SU-DHL-6 (cell line): ENCODE data around the gene AGPAT4.

Experiments used
- H2AFZ ChIP-seq: fragments of 200-600 bp; sonication (generic); 2 replicates; pipeline ENCODE4 v1.6.1; 2014; ENCODE audit warnings: low read depth, mild to moderate bottlenecking, moderate library complexity, mixed read lengths, antibody characterized with exemption, low read length; ENCODE audit not compliant: severe bottlenecking
- H3F3A ChIP-seq: fragments of 200-600 bp; shearing (Covaris generic); 2 replicates; pipeline ENCODE4 v1.6.0; 2016; ENCODE audit warnings: antibody characterized with exemption, mild to moderate bottlenecking; ENCODE audit not compliant: insufficient read depth
- H3K27ac ChIP-seq: fragments of 200-600 bp; sonication (generic); 2 replicates; pipeline ENCODE4 v1.5.1; 2016; ENCODE audit warnings: low read depth, mild to moderate bottlenecking, low read length, moderate library complexity, mixed read lengths
- H3K27me3 ChIP-seq: fragments of 200-600 bp; sonication (generic), shearing (Covaris generic); 2 replicates; pipeline ENCODE4 v1.6.0; 2014; ENCODE audit warnings: mild to moderate bottlenecking, low read length
- H3K36me3 ChIP-seq: fragments of 200-600 bp; sonication (generic); 2 replicates; pipeline ENCODE4 v1.6.1; 2014; ENCODE audit warnings: mild to moderate bottlenecking, low read length, mixed read lengths
- H3K4me2 ChIP-seq: fragments of 300-600, 200-600 bp; shearing (Covaris generic), sonication (generic); 2 replicates; pipeline ENCODE4 v1.6.0; 2014; ENCODE audit warnings: low read length, low read depth, mild to moderate bottlenecking; ENCODE audit not compliant: poor library complexity, severe bottlenecking
- H3K4me3 ChIP-seq: fragments of 200-600 bp; sonication (generic); 2 replicates; pipeline ENCODE4 v1.5.1; 2014; ENCODE audit warnings: antibody characterized with exemption, low read length, mild to moderate bottlenecking, mixed read lengths; ENCODE audit not compliant: insufficient read depth, poor library complexity, severe bottlenecking
- H3K79me2 ChIP-seq: fragments of 200-600 bp; sonication (generic); 2 replicates; pipeline ENCODE4 v1.6.1; 2014; ENCODE audit warnings: mild to moderate bottlenecking, low read length, moderate library complexity; ENCODE audit not compliant: insufficient read depth
- H3K9ac ChIP-seq: fragments of 200-600 bp; sonication (generic); 2 replicates; pipeline ENCODE4 v1.7.0; 2014; ENCODE audit warnings: mild to moderate bottlenecking, low read length
- H3K9me2 ChIP-seq: fragments of 200-600 bp; sonication (generic); replicated peaks from 2 replicates; pipeline ENCODE4 v1.6.1; 2014; ENCODE audit warnings: low read length; ENCODE audit not compliant: insufficient read depth
- H3K9me3 ChIP-seq: fragments of 200-600 bp; sonication (generic); 2 replicates; pipeline ENCODE4 v1.6.1; 2014; ENCODE audit warnings: low read length, mixed read lengths; ENCODE audit not compliant: insufficient read depth
- H4K20me1 ChIP-seq: fragments of 200-600 bp; sonication (generic); 2 replicates; pipeline ENCODE4 v1.6.1; 2014; ENCODE audit warnings: low read depth, mild to moderate bottlenecking, antibody characterized with exemption, low read length, moderate library complexity, mixed read lengths
- CTCF ChIP-seq: fragments of 200-600 bp; sonication (generic); IDR thresholded peaks from one replicate; pipeline ENCODE4 v1.5.1; 2017; ENCODE audit warnings: antibody characterized with exemption, mild to moderate bottlenecking, low read length, moderate library complexity; ENCODE audit not compliant: insufficient read depth, poor library complexity, severe bottlenecking
- EZH2phosphoT487 ChIP-seq: fragments of 200-600 bp; sonication (generic), shearing (Covaris generic); conservative IDR thresholded peaks from 2 replicates; pipeline ENCODE4 v1.6.1; 2018; ENCODE audit warnings: mild to moderate bottlenecking, antibody characterized with exemption, low read length, moderate library complexity, mixed read lengths

AGPAT4 gene

GRCh38 chr6:161141173-161141572 is 132.7 kb downstream of the AGPAT4 start:
- Histone ChIP-seq H3K4me3 (no peak overlapping the region), H3K4me2 (no peak overlapping the region), H3K9me3 (no peaks in the 10 kb centered on the region), H3K79me2 (no peaks in the 10 kb centered on the region), H2AFZ (no peak overlapping the region), H3K9ac (no peak overlapping the region), H3K36me3 (no peaks in the 10 kb centered on the region), H3F3A (no peaks in the 10 kb centered on the region), H4K20me1 (no peaks in the 10 kb centered on the region), H3K9me2 (no peaks in the 10 kb centered on the region), H3K27ac (no peak overlapping the region), H3K27me3 (no peaks in the 10 kb centered on the region)
- TF ChIP-seq CTCF = no peak
- TF ChIP-seq EZH2phosphoT487 = no peak

- no peak for TF ChIP-seq EZH2phosphoT487
- TF ChIP-seq CTCF = no peak
- Histone ChIP-seq H3K36me3 (no peaks in the 10 kb centered on the region), H2AFZ (no peak overlapping the region), H3K9me3 (no peaks in the 10 kb centered on the region), H3F3A (no peaks in the 10 kb centered on the region), H3K27me3 (no peaks in the 10 kb centered on the region), H3K79me2 (no peaks in the 10 kb centered on the region), H3K9ac (no peak overlapping the region), H3K4me3 (no peak overlapping the region), H3K9me2 (no peaks in the 10 kb centered on the region), H3K27ac (no peak overlapping the region), H4K20me1 (no peaks in the 10 kb centered on the region), H3K4me2 (no peak overlapping the region)
Measured at GRCh38 chr6:161140554-161140875, 133.3 kb downstream of the AGPAT4 start.

GRCh38 chr6:161139766-161140553 is 133.9 kb downstream of the AGPAT4 start:
- H3K79me2 ChIP-seq = no peaks in the 10 kb centered on the region
- H3K9ac ChIP-seq = no peak overlapping the region
- H3K4me3 ChIP-seq = no peak overlapping the region
- no peaks in the 10 kb centered on the region for H3F3A ChIP-seq
- H3K36me3 ChIP-seq = no peaks in the 10 kb centered on the region
- H3K27me3 ChIP-seq = no peaks in the 10 kb centered on the region
- no peaks in the 10 kb centered on the region for H3K9me2 ChIP-seq
- H2AFZ ChIP-seq = no peak overlapping the region
- TF ChIP-seq EZH2phosphoT487 = no peak
- TF ChIP-seq CTCF = no peak
- no peaks in the 10 kb centered on the region for H3K9me3 ChIP-seq
- H4K20me1 ChIP-seq = no peaks in the 10 kb centered on the region
- no peak overlapping the region for H3K4me2 ChIP-seq
- H3K27ac ChIP-seq = no peak overlapping the region
